Tongue (tissue), 2 donors: ENCODE results near the gene STUM. TPM values are rescaled to one million over a fixed set of nuclear protein-coding genes. Genes with fewer than 3 reads are reported as not detected.
"Not testable (repeated sequence)": the region's sequence is repeated elsewhere in the genome, so short reads cannot be mapped to it uniquely, and the experiment has no call there.

Experiments used
- DNase-seq: peaks from one replicate; pipeline ENCODE4 v3.0.0-alpha.2; 2015
- total RNA-seq: library from RNA; depleted of rRNA; stranded (reverse); fragments of >200 nt; gene quantifications from one replicate; pipeline ENCODE4 v1.2.3, GENCODE V29; 2014

STUM gene
- total RNA-seq, 1 donor from 2014 or later: 7.4 TPM

- peak; percentile 55 for DNase-seq
Measured at GRCh38 chr1:226627050-226627755, 78.6 kb downstream of the STUM start.

DNA sequence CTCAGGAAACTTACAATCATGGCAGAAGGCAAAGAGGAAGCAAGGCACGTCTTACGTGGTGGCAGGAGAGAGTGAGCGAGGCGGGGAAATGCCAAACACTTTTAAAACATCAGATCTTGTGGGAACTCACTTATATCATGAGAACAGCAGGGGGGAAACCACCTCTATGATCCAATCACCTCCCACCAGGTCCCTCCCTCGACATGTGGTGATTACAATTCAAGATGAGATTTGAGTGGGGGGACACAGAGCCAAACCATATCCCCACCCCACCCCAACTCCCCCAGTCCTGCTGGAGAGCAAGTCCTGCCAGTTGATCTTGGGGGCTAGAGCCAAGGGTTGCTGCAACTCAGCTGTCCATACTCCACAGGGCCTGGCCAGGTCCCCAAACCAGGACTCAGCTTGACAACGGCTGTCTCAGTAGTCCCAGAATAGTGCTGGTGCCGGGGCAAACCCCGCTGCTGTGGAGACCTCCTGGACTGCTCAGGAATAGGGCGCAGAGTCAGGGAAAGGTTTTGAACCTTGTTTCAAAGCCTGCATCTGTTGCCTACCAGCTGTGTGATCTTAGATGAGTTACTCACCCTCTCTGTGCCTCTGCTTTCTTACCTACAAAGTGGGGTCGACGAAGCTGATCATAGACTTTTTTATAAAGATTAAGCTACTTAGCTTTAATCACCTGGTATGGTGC lies 79.5 kb downstream of the STUM start:
- no peak for DNase-seq

DNA sequence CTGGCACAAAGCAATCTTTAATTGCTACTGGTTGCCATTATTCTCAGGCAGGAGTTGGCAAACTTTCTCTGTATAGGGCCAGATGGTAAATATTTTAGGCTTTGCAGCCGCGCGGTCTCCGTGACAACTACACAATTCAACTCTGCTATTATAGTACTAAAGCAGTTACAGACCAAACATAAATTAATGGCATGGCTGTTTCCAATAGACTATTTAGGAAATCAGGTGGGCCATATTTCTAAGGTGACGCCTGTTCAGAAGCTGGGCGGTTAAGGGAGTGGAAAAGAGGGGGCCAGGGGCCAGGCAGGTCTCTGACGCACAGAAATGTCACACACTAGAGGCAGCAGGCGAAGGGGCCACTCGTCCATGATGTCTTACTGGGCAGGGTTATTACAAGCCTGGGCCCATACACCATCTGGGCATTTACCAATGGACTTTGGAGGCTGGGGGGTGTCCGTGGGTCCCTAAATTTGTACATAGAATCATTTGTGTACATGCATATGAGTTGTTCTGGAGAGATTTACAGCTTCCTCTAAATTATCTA lies 80.1 kb downstream of the STUM start:
- peak; percentile 71 for DNase-seq

GRCh38 chr1:226629210-226629895 lies 80.8 kb downstream of the STUM start:
- DNase-seq: no peak

- no peak for DNase-seq
Measured at GRCh38 chr1:226629896-226630550, 81.5 kb downstream of the STUM start.

- DNase-seq: no peak
Measured at GRCh38 chr1:226630592-226630991, 82.0 kb downstream of the STUM start.

- DNase-seq: no peak
Measured at GRCh38 chr1:226631229-226632000, 82.9 kb downstream of the STUM start.

DNA sequence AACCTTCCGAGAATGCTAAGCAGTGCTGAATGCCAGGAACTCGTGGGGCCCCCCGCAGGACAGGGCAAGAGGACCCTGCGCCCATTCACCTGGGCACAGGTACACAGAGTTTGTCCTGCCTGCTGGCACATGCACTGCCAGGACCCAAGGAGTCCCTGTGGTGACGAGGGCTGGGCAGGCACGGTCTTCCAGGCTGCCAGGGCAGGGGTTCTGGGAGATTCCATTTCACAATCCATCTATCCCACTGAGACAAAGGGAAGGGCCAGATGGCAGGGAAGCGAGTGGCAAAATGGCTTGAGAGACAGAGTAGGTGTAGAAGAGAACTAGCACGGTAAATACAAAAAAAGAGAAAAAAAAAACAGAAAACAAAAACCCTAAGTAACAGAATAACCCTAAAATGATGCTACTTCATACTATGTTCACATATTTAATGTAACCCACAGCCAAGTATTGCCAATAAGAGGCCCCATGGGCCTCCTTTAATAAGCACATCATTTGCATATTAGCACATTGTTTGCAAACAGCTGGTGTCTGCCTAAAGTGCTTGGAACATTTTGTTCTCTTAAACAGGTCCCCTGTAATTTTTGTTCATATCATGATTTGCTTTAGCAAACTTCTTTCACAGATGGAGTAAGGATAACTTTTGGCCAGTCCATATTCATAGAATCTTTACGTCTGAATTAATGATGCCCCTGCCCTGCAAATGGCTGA lies 83.8 kb downstream of the STUM start:
- no peak for DNase-seq

- no peak for DNase-seq
Measured at GRCh38 chr1:226632922-226633351, 84.4 kb downstream of the STUM start.

- no peak for DNase-seq
Measured at GRCh38 chr1:226633541-226634165, 85.1 kb downstream of the STUM start.

DNA sequence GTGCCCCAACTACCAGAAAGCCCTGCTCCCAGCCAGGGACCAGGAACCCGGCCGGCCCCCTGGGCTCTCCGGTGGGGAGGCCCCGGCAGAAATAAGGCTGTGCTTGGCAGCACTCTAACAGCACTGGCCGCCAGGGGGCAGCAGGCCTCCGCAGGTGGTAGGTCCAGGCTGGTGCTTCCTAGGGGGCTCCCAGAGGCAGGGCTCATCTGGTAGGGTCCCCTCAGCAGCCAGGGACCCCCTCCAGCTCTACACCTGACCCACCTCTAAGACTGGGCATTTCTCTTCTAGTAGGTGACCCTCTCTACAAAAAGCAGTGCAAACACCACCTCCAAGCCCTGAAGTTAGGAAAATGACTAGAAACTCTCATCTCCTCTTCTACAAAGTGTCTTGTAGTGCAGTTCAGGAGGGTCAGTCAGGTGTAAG lies 85.6 kb downstream of the STUM start:
- DNase-seq: peak; percentile 88

- DNase-seq: no peak
Measured at GRCh38 chr1:226634611-226635246, 86.2 kb downstream of the STUM start.

DNA sequence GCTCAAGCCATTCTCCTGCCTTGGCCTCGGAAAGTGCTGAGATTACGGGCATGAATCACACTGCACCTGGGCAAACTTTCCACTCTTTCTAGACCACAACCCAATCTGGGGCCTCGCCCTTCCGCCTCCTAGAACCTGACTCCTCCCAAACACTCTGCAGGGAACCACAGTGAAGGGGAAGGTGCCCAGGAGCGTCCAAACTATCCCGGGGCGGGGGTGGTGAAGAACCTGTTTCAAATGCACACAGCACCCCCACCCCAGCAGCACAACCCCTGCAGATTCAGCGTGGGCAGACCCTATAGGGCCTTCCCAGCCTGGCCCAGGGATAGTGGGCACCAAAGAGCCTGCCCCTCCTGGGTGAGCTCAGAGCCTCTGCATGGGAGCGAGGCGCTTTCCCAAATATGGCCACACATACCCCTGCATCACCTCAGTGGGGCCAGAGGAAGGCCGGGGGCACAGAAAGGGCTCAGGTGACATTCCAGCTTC lies 86.9 kb downstream of the STUM start:
- DNase-seq: no peak

- DNase-seq: no peak
Measured at GRCh38 chr1:226636847-226637096, 88.2 kb downstream of the STUM start.

DNA sequence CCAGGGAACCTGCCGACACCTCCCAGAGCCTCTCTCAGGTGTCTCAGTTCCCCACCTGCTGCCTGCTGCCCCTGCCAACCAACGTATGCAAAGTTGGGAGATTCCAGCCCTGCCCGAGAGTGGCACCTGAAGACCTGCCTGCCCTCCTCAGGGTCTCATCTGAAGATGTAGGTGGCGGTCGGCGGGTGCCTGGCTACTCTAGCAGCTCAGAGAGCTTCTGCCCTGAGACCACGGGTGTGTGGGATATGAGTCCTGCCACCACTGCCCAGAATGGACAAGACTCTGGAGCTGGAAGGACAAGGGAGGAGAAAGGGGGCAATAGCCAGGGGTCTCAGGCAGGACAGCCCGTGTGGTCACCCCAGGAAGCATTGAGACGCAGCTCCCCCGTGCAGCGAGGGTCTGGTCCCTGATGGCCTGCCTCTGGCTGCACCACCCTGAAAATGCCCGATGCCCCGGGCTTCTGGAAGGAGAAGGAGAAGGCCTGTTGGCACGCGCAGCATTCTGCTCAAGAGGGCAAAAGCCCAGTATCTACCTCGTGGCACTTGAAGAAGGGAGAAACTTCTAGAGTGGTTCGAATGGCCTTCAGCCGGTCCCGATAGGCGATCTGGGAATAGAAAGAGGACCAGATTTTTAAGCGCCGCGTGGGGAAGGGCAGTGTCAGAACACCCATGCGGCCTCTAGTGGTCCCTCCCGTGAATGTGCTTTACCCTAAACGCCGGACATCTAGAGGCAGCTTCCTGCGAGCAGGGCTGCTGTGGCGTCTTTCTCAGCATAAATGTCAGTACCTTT lies 88.8 kb downstream of the STUM start:
- peak; percentile 64 for DNase-seq

GRCh38 chr1:226638001-226638601 lies 89.5 kb downstream of the STUM start:
- DNase-seq: peak; percentile 77

DNA sequence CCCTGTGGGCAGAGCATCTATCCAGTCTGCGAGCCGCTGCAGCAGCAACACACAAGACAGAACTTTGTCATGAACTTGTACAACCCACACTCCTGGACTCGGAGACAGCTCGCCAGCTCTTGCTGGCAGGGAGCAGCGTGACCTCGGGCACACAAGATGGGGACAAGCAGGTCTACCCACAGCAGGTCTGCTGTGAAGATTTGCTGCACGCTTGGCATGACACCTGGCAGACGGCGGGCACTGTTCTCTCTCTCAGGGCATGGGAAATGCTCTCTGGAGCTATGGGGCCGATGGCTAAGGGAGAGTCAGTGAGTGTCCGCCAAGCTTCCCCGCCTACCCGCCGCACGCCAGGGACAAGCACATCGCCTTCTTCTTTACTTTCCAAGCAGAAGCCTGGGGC lies 90.0 kb downstream of the STUM start:
- no peak for DNase-seq

GRCh38 chr1:226639206-226639605 lies 90.6 kb downstream of the STUM start:
- not testable (repeated sequence) for DNase-seq

DNA sequence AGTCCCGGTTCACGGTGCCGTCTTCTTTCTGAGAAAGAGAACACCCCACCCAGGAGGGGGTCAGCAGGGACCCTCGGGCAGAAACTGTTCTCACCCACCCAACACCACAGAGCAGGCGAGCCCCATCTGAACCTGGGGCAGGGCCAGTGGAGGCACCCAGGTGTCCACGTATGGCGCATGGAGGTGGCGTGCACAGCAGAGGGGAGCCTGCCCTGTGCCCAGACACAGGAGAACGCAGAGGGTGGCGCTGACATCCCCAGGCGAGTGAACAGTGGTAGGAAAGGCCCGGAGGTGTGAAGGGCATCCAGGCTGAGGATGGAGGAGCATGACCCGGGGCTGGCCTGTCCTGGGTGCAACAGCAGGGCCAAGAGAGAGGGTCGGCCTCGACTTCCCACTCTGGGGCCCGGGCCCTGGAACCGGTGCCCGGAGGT lies 91.1 kb downstream of the STUM start:
- DNase-seq: no peak
